22Rv1 (cell line): ENCODE measurements around the gene EEPD1.

ENCODE experiments used
- CTCF ChIP-seq: fragments of 450-650 bp; IDR thresholded peaks from 2 replicates; pipeline ENCODE4 v1.5.1; 2017; ENCODE audit warnings: mild to moderate bottlenecking
- ZFX ChIP-seq: fragments of 450-650 bp; IDR thresholded peaks from 2 replicates; pipeline ENCODE4 v1.6.1; 2017; ENCODE audit warnings: antibody characterized with exemption, borderline replicate concordance

- TF ChIP-seq CTCF (no peak), ZFX (no peak)
Measured at GRCh38 chr7:36129048-36129534, 24.0 kb upstream of the EEPD1 start.
